ENCODE results near the gene FAM170B.

The FAM170B gene

DNA sequence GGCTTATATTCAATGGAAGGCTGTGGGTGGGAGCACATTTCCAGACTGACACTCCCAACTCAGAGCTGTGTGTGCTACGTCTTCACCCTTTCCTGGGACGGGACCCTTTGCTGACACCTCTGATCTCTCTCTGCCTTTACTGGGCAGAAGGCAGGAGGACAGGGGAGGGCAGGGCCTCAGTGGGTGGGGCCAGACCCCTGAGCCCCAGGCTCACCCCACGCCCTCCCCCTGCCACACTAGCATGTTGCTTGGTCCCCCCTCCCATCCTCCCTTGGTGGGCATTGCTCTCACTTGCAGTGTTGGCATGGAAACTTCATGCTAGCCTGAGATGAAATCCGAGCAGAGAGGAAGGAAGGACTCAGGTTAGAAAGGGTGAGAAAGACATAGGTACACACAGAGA lies 36.0 kb upstream of the FAM170B start:
- no peak for DNase-seq (ENCODE audit: low read depth)

- DNase-seq (ENCODE audit: low read depth): no peak
These were observed 35.1 kb upstream of the FAM170B start for GRCh38 chr10:49168831-49169500.

DNA sequence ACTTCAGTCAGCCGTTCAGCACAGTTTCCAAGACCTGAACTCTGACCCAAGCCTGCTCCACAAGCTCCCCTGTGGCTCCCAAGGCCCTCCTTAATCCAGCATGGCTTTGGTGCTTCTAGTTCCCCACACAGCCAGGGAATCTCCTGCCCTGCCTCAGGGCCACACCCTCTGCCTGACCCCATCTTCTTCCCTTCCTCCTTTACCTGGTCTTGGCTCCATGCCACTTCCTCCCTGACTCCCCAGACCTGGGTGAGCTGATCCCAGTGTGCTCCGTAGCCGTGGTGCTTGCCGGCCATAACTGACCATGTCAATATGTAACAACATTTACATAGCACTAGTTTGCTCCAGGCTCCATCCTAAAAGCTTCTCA lies 34.3 kb upstream of the FAM170B start:
- DNase-seq (ENCODE audit: low read depth): no peak

DNA sequence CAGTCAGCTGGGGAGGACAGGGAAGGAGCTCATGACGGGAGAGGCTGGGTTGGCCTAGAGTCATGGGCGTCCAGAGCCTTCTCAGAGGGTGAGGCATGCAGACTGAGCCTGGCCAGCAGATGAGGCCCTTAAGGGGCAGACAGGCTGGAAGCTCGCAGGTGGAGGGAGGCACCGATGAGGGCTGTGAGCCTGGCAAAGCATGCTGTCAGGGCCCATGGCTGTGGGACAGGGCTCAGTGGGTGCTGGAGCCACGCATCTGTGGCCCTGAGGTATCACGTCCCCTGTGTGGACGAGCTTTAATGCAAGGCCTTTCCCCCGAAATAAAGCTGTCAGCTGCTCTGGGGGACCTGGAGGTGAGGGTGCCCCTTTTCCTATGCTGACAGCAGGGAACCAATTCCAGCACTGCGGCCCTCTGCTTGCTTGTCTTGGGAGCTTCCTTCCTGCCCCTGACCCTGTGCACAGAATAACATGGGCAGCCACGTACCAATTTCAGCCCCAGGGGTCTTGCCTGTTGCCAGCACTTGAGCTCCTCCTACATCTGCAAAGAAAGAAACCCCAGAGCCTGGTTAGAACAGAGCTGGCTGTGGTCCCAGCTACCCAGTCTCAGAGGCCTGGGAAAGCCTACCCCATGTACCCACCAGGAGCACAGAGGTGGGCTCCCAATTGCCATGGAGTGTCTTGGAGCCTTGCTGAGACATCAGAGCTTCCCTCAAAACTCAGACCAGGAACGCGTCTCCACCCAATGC lies 33.8 kb upstream of the FAM170B start:
- no peak for DNase-seq (ENCODE audit: low read depth)

- DNase-seq (ENCODE audit: low read depth): no peak
These were observed 32.9 kb upstream of the FAM170B start for GRCh38 chr10:49166484-49167400.

DNA sequence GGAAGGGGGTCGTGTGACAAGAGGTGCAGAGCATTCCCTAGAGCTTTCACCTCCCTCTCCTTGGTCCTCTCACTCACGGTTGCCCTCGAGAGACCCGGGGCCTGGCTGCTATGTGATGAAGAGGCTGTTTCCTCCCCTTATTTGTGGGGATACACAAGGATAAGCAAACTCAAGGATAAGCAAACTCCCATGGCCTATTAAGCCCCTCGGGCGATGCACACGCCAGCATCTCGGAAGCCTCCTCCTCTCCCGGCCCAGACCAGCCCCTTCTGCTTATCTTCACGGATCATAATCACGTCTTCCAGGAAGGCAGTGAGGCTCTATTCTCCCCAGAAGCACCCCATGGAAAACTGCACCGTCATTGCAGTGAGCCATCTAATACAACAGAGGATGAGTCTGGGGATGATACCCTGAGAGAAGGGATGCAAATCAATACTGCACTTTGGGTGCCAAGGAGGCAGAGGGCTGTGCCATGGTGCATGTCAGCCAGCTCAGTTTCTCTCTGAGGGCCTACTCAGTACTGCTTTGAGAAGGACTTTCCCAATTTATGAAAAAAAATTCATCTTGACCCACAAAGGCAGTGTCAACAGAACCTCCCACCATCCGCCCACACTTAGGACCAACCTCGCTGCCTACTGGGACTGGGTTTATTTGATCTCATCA lies 32.1 kb upstream of the FAM170B start:
- no peak for DNase-seq (ENCODE audit: low read depth)

- no peak for DNase-seq (ENCODE audit: low read depth)
These were observed 31.4 kb upstream of the FAM170B start for GRCh38 chr10:49165259-49165658.

- DNase-seq (ENCODE audit: low read depth): no peak
These were observed 30.9 kb upstream of the FAM170B start for GRCh38 chr10:49164559-49165188.

DNA sequence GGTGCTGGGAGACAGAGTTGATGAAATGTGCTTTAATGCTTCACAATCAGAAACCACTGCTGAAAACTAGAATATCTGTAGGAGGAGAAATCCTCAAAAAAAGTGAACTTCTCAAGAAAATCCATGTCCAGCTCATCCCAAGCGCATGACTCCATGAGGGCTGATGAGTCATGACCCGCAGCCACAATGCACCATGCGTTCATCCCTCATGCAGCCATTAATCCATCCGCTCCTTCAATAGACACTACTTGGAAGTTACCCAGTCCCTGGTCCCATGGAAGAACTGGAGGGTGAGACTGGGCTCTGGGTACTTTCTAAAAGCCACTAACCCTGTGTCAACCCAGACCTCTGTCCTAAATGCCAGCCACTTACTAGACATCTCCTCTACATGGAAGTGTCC lies 29.9 kb upstream of the FAM170B start:
- DNase-seq (ENCODE audit: low read depth): peak; percentile 41

DNA sequence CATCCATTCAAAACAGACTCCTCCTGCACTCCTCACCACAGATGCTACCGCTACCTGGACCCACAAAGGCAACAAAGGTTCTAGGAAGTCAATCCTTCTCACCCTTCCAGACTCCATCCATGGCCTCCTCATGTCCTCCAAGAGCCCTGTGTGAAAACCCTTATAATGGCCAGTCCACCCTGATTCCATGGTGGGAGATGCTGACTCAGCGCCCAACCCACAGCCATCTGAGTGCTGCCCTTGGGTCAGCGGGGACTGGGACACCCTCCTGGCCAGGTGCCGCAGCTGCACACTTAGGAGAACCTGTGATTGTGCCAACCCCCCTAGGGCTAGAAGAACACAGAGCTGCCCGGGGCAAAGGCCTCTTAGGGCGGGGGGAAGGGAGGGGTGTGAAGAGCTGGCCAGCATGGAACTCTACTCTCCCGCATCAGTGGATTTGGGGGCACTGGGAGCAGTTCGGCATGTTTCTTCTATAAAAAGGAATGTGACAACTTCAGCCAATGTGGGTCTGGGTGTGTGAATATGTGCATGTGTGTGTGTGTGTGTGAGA lies 29.0 kb upstream of the FAM170B start:
- no peak for DNase-seq (ENCODE audit: low read depth)

GRCh38 chr10:49162063-49162462 lies 28.2 kb upstream of the FAM170B start:
- DNase-seq (ENCODE audit: low read depth): no peak

GRCh38 chr10:49161411-49161997 lies 27.7 kb upstream of the FAM170B start:
- peak; percentile 38 for DNase-seq (ENCODE audit: low read depth)

- no peak for DNase-seq (ENCODE audit: low read depth)
These were observed 27.0 kb upstream of the FAM170B start for GRCh38 chr10:49160814-49161213.

- DNase-seq (ENCODE audit: low read depth): no peak
These were observed 26.3 kb upstream of the FAM170B start for GRCh38 chr10:49160110-49160509.

DNA sequence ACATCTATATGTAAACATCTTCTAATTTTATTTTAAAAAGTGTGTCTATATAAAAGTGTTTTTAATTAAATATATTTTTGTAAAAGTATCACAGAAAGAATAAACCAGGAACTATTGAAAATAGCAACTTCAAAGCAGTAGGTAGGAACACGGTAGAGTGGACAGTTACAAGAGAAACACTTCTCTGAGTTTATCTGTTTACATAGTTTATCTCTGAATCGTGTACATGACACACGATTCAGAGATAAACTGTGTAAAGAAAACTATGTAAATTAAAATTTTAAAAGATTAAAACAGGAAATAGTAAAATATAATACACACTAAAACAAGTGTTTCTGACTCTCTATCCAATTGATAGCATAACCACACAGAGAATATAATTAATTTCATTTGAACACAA lies 25.1 kb upstream of the FAM170B start:
- no peak for DNase-seq (ENCODE audit: low read depth)

GRCh38 chr10:49158404-49158803 lies 24.6 kb upstream of the FAM170B start:
- DNase-seq (ENCODE audit: low read depth): no peak

GRCh38 chr10:49157229-49157628 lies 23.4 kb upstream of the FAM170B start:
- DNase-seq (ENCODE audit: low read depth): no peak

DNA sequence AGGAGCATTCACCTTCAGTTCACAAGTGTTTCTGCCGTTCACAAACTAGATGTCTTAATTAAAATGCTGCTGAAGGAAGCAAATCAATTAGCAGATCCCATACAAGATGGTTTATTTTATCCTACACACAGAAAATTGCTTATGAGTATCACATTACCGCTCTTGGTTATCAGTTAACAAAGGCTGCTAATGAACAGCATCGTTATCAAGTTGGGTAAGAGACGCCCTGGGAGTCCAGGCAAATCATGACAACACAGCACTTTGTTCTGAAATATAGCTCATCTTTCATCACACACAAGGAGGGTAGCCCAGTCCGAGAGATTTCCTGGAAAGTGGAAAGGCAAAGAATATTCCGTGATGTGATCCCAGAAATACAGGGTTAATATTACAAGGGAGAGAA lies 20.8 kb upstream of the FAM170B start:
- no peak for DNase-seq (ENCODE audit: low read depth)

DNA sequence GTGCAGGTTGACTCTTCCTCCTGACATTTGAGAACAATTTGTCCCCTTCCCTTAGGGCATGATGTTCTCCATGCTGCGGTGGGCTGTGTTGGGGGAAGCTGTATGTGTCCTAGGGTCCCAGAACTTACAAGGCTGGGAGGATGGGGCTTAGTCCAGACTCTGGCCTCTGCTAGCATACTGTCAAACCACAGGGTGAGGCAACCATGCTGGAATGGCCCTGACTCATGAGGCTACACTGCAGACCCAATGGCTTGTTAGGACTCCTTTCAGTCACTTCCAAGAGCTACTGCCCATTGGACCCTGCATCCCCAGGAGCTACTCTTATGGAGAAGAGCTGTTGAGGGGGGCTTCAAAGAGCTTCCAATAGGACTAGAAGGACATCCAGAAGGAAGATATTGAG lies 20.1 kb upstream of the FAM170B start:
- no peak for DNase-seq (ENCODE audit: low read depth)

DNA sequence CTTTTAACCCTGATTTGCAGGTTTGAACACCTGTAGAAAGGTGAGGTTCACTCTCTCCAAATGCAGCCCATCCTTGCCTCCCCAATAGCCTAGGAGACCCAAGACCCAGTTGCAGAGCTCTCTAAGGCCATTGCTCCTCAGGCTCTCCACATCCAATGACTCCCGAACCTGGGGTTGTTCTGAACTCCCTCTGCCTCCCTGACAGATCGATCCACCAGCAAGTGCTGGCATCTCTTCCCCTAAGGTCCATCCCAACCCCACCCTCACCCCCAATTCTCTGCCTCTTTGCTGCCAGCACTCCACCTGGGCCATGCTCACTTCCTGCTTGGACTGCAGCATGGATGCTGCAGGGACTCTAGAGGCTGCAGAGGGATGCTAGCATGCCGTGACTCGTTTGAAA lies 19.3 kb upstream of the FAM170B start:
- no peak for DNase-seq (ENCODE audit: low read depth)

DNA sequence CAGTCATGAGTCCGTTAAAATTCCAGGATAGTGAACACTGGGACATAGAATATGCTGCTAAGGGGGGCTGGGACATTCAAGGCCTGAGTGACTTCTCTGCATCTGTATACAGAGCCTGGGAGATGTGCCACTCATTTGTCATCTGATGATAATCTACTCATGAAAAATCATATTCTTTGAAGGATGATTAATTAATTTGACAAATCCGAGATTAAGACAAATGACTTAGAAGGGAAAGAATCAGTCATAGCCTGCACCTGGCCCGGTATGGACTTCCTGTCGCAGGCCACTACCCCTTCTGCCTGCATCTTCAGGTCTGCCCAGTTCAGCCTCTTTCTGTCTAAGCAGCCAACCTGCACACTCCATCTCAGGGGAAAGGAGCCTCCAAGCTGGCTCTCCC lies 18.8 kb upstream of the FAM170B start:
- no peak for DNase-seq (ENCODE audit: low read depth)

Data from GM04503 (cell line).